NCI-H128 (cell line): ENCODE measurements around the gene TUBB3.
"Not testable (repeated sequence)": the region's sequence is repeated elsewhere in the genome, so short reads cannot be mapped to it uniquely, and the experiment has no call there.

Source experiments
- DNase-seq: peaks from one replicate; lab custom pipeline; 2025; ENCODE audit not compliant: unreplicated experiment; lab: John Stamatoyannopoulos, UW

TUBB3 gene

DNA sequence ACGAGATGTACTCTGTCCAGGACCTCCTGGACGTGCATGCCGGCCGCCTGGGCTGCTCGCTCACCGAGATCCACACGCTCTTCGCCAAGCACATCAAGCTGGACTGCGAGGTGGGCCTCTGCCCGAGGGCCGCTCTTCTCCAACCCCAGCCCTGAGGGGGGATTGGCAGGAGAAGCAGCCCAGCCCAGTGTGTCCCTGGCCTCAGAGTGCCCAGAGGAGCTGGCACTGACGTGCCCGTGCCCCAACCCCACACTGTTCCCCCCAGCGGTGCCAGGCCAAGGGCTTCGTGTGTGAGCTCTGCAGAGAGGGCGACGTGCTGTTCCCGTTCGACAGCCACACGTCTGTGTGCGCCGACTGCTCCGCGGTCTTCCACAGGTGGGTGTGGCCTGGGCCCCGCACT lies 41.1 kb downstream of the TUBB3 start:
- no peak for DNase-seq

DNA sequence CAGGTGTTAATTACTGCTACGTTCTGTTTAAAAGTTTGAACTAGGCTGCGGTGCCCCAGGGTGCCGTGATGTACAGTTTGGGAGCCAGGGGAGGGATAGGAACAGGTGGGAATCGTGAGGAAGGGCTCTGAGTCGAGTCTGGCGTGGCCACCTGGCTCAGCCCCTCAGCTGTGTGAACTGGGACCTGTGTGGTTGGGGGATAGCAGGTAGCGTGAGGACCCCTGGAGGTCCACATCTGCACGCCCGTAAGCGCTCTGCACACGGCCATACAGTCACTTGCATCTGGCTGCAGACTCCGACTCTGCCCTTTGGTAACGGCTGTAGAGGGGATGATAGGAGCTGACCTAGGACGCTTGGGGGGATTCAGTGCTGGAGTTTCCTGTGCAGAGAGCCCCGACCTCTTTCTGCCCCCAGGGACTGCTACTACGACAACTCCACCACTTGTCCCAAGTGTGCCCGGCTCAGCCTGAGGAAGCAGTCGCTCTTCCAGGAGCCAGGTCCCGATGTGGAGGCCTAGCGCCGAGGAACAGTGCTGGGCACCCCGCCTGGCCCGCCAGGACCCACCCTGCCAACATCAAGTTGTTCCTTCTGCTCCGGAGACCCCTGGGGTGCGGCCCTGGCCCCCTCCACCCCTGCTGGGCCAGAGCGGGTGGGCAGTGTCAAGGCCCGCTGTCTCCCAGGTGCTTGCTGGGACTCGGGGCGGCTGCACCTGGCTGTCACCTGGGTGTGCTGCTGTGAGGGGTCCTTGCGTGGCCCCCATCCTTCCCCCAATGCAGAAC lies 42.5 kb downstream of the TUBB3 start:
- DNase-seq = no peak

- DNase-seq = no peak
Observed at GRCh38 chr16:89966756-89967155, 43.6 kb downstream of the TUBB3 start.

DNA sequence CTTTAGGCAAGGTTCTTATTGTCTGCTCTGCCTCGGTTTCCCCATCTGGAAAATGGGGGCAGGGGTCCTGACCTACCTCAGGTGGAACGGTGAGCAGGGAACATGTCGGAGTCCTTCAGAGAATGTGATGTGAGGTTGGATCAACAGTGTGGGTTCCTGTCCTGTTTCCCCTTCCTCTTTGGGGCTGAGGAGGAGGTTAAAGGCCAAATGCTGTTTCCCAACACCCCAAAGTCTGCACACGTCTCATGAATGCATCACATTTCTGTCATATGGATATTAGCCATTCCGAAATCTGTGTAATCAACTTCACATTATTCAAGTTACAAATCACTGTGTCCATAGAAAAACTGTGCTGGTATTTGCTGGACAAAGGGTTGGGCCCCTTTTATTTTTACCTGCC lies 44.3 kb downstream of the TUBB3 start:
- not testable (repeated sequence) for DNase-seq

DNA sequence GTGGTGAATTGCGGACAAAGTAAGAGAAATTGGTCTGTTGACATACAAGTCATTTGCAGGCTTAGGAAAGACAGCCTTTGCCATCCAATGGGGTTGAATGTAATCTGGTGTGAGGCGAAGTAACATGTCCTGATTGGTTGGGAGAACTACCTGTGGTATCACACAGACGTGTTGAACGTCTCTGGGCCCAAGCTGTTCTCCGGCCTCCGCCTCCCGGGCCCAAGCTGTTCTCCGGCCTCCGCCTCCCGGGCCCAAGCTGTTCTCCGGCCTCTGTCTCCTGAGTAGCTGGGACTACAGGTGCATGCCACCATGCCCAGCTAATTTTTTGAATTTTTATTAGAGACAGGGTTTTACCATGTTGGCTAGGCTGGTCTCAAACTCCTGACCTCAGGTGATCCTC lies 44.9 kb downstream of the TUBB3 start:
- not testable (repeated sequence) for DNase-seq

GRCh38 chr16:89969741-89970410 lies 46.7 kb downstream of the TUBB3 start:
- no peak for DNase-seq

GRCh38 chr16:89971495-89972243 lies 48.5 kb downstream of the TUBB3 start:
- no peak for DNase-seq

GRCh38 chr16:89972244-89973234 lies 49.4 kb downstream of the TUBB3 start:
- DNase-seq = peak; percentile 70

DNA sequence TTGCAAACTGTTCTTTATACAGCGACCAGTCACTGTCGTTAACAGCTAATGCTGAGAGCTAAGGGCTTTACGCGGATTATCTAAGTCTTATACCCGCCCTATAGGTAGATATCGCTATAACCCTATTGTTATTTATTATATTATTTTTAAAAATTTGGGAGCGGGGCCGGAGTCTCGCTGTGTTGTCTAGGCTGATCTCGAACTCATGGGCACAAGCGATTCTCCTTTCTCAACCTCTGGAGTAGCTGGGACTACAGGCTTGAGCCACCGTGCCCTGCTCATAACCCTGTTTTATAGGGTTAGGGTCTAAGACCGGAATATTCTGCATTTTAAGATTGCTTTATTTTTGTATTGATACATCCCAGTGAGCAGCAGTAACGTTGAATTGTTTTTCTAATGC lies 50.1 kb downstream of the TUBB3 start:
- no peak for DNase-seq

DNA sequence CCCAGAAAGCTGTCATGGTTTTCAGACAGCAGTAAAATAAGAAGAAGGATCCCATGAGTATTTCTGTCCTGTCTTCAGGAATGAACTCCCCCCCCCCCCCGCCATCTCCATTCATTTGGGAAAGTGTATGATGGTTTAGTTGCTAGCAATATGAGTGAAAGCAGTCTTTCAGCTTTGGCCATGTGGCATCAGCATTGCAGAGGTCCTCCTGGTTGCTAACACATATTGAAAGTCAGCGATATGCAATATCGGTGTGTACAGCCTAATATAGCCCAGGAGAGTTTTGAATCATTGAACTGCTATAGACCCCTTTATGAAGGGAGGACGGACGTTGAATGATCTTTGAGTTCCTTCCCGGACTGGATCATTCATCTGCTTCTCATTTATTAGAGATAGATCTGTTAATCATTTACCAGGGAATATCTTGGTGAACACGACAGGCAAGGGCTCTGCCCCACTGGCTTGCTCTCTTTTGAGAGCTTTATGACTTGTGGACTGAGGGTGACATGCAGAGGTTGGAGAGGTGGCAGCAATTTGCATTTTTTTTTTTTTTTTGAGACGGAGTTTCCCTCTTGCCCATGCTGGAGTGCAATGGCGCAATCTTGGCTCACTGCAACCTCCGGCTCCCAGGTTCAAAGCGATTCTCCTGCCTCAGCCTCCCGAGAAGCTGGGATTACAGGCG lies 50.7 kb downstream of the TUBB3 start:
- DNase-seq = no peak

DNA sequence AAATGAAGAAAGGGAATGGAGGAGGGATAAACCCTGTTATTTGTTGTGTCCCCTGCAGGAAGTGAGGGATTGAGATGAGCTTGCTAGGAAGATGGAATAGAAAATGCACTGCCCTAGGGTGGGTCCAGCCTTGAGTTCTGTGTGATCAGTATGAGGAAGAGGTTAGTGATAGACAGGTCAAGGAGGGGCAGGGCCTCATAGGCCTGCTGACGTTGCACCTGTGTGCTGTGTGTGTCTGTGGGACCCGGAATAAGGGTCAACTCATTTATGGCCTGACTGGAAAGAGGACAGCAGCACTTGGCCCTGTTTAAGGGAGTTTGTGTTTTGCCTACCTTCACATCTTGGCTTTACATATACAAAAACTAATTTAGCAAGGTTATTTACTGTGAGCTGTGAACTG lies 51.7 kb downstream of the TUBB3 start:
- DNase-seq = no peak

- DNase-seq = no peak
Observed at GRCh38 chr16:89981414-89981813, 58.3 kb downstream of the TUBB3 start.

DNA sequence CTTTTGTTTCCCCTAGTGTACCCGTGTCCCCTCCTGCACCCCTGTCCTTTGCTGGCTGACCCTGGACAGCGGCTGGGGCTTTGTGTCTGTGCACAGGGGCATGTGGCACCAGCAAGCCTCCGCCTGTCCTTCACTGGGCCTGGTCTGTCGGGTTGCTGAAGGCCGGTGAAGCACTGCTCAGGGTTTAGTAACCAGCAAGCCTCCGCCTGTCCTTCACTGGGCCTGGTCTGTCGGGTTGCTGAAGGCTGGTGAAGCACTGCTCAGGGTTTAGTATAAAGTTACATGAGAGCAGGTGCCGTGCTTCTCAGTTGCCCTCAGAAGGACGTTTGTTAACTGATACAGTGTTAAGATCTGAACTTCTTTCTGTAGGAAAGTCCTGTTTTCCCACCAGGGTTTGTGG lies 59.2 kb downstream of the TUBB3 start:
- DNase-seq = no peak

DNA sequence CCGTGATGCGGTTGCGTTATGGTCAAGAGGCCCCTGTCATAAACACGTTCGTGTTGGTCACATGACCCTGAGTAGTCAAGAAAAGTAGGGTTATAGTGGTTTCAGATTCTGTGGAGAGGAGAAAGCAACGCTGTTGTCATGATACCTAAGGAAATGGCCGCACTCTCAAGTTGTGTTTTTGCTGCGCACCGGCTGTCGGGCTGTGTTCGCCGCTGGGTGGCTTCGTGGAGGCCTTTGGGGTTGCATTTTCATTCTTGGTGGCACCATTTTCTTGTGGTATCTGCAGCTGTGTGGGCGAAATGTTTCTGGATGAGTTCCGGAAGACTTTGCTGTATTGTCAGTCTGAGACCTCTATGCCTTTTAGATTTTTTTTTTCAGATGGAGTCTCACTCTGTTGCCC lies 60.4 kb downstream of the TUBB3 start:
- no peak for DNase-seq

- DNase-seq = no peak
Observed at GRCh38 chr16:89984216-89984615, 61.1 kb downstream of the TUBB3 start.

GRCh38 chr16:89985219-89985618 lies 62.1 kb downstream of the TUBB3 start:
- DNase-seq = no peak
